B cell (primary cell): ENCODE results near the gene IL1A. TPM values are rescaled to one million over a fixed set of nuclear protein-coding genes. Genes with fewer than 3 reads are reported as not detected.

Experiments used
- ATAC-seq: fragments of 200-7000 bp; cut with Tn5 transposase; one replicate; pipeline ENCODE4 v1.10.0; 2021; ENCODE audit warnings: low read depth, mild to moderate bottlenecking, moderate number of reproducible peaks, moderate library complexity
- CTCF ChIA-PET: fragments of 350-600 bp; sonication (Branson Sonifier 250); formaldehyde crosslinking; loops from one replicate; lab custom pipeline; 2021; ENCODE audit warnings: antibody characterized with exemption, inconsistent platforms; lab: Charles Lee
- POLR2A ChIA-PET: fragments of 350-600 bp; sonication (Branson Sonifier 250); formaldehyde crosslinking; loops from one replicate; lab custom pipeline; 2021; ENCODE audit warnings: antibody characterized with exemption; lab: Charles Lee
- DNase-seq: peaks from one replicate; pipeline ENCODE4 v3.0.0; 2013
- H2AFZ ChIP-seq: 2 replicates; pipeline ENCODE4 v1.6.1; 2012; ENCODE audit warnings: mild to moderate bottlenecking, low read depth, low read length; ENCODE audit not compliant: insufficient read depth, poor library complexity, severe bottlenecking
- H3K27ac ChIP-seq, 2 donors: 1 replicate in 1 of 2; 2 replicates in 1 of 2; pipeline ENCODE4 v1.5.1; 2012 to 2013; ENCODE audit warnings: low read length in 2 of 2, mild to moderate bottlenecking in 2 of 2, moderate library complexity in 1 of 2
- H3K27me3 ChIP-seq, 4 experiments: fragments of 200-600 bp in 1 of 4; sonication (generic) in 1 of 4; replicated peaks in 1 of 4; 1 replicate in 2 of 4; 2 replicates in 2 of 4; pipeline versions ENCODE4 v1.6.1 to v1.7.0; 2013 to 2016; ENCODE audit warnings: low read length in 3 of 4, mild to moderate bottlenecking in 2 of 4, mixed read lengths in 1 of 4, moderate library complexity in 1 of 4; ENCODE audit not compliant: insufficient read depth in 4 of 4, control insufficient read depth in 3 of 4; ENCODE audit errors: control extremely low read depth in 1 of 4
- H3K36me3 ChIP-seq, 2 experiments: replicated peaks in 1 of 2; 1 replicate in 1 of 2; 2 replicates in 1 of 2; pipeline versions ENCODE4 v1.6.1 to v1.7.1; 2013; ENCODE audit warnings: low read length in 1 of 2; ENCODE audit not compliant: insufficient read depth in 2 of 2, control insufficient read depth in 1 of 2; ENCODE audit errors: control extremely low read depth in 1 of 2, extremely low read depth in 1 of 2
- H3K4me1 ChIP-seq, 2 donors: fragments of 200-600 bp in 1 of 2; sonication (generic) in 1 of 2; 1 replicate in 1 of 2; 2 replicates in 1 of 2; pipeline versions ENCODE4 v1.5.1 to v1.6.1; 2013 to 2017; ENCODE audit warnings: low read length in 2 of 2; ENCODE audit not compliant: control insufficient read depth in 2 of 2, insufficient read depth in 2 of 2
- H3K4me2 ChIP-seq: replicated peaks from 2 replicates; pipeline ENCODE3; 2012; ENCODE audit warnings: mild to moderate bottlenecking, low read depth, low read length; ENCODE audit not compliant: poor library complexity, severe bottlenecking
- H3K4me3 ChIP-seq, 5 experiments: fragments of 200-600 bp in 1 of 5; sonication (generic) in 1 of 5; 1 replicate in 3 of 5; 2 replicates in 2 of 5; pipeline versions ENCODE4 v1.5.1 to v1.7.0; 2011 to 2016; ENCODE audit warnings: low read length in 4 of 5, mild to moderate bottlenecking in 4 of 5, low read depth in 2 of 5, control low read depth in 1 of 5, moderate library complexity in 1 of 5; ENCODE audit not compliant: insufficient read depth in 1 of 5; ENCODE audit errors: control extremely low read depth in 1 of 5, extremely low read depth in 1 of 5
- H3K79me2 ChIP-seq: fragments of 200-600 bp; sonication (generic); one replicate; pipeline ENCODE4 v1.6.0; 2016; ENCODE audit warnings: low read length; ENCODE audit not compliant: control insufficient read depth, insufficient read depth
- H3K9ac ChIP-seq: fragments of 200-600 bp; sonication (generic); 2 replicates; pipeline ENCODE4 v1.6.1; 2017; ENCODE audit warnings: mild to moderate bottlenecking, low read length, moderate library complexity
- H3K9me3 ChIP-seq, 3 donors: one replicate each; pipeline versions ENCODE4 v1.6.1 to v1.7.1; 2013; ENCODE audit warnings: low read length in 2 of 3; ENCODE audit not compliant: control insufficient read depth in 2 of 3, insufficient read depth in 1 of 3; ENCODE audit errors: control extremely low read depth in 1 of 3
- H4K20me1 ChIP-seq: 2 replicates; pipeline ENCODE4 v1.6.0; 2012; ENCODE audit warnings: mild to moderate bottlenecking, low read length; ENCODE audit not compliant: insufficient read depth, control insufficient read depth, poor library complexity, severe bottlenecking
- H3K27ac Mint-ChIP-seq: one replicate; pipeline ENCODE4 v1.8.0; 2021; ENCODE audit warnings: mixed read lengths
- H3K27me3 Mint-ChIP-seq: one replicate; pipeline ENCODE4 v1.8.0; 2021; ENCODE audit warnings: mixed read lengths
- H3K4me1 Mint-ChIP-seq: one replicate; pipeline ENCODE4 v1.8.0; 2021; ENCODE audit warnings: mixed read lengths
- H3K4me3 Mint-ChIP-seq: one replicate; pipeline ENCODE4 v1.8.0; 2021; ENCODE audit warnings: mixed read lengths
- H3K9me3 Mint-ChIP-seq: one replicate; pipeline ENCODE4 v1.8.0; 2022; ENCODE audit warnings: mixed read lengths; ENCODE audit not compliant: insufficient read depth
- CTCF ChIP-seq: fragments of 200-600 bp; IDR thresholded peaks from one replicate; pipeline ENCODE4 v1.8.0; 2022; ENCODE audit warnings: antibody characterized with exemption, mild to moderate bottlenecking
- EZH2 ChIP-seq: IDR thresholded peaks from 2 replicates; pipeline ENCODE4 v1.6.1; 2012; ENCODE audit warnings: borderline replicate concordance, low read depth, mild to moderate bottlenecking, moderate library complexity, low read length; ENCODE audit not compliant: insufficient read depth, poor library complexity, severe bottlenecking
- WGBS: methylation state at CpG from one replicate; pipeline ENCODE4 v1.1.5; 2013; ENCODE audit warnings: missing lambda C conversion rate; ENCODE audit not compliant: insufficient coverage; 5-methylcytosine and 5-hydroxymethylcytosine counted together
- intact Hi-C: fragments of 100-400 bp; cut with micrococcal nuclease; formaldehyde crosslinking; loops from one replicate; pipeline ENCODE4 v1.10.0; 2022
- polyA plus RNA-seq: library from polyadenylated mRNA; depleted of rRNA; stranded (reverse); fragments of >200 nt; gene quantifications from 2 replicates; pipeline ENCODE4 v1.2.3, GENCODE V29; 2012
- total RNA-seq, 2 donors: library from RNA; stranded (reverse); fragments of 120-200 nt in 1 of 2; gene quantifications; 1 replicate in 1 of 2; 2 replicates in 1 of 2; pipeline versions ENCODE4 v1.2.3 to v1.2.4, GENCODE V29; 2013 to 2022

Gene IL1A
- total and polyA plus RNA-seq, 2 donors (not counting 1 experiment from before 2014, with no cell fraction given): 0.15 TPM; not detected in 1

- Mint-ChIP-seq H3K9me3 (no peaks in the 10 kb centered on the region), H3K27me3 (no peaks in the 10 kb centered on the region), H3K4me1 (peaks cover 19% of the 10 kb centered on the region), H3K27ac (no peak overlapping the region), H3K4me3 (no peak overlapping the region)
- Histone ChIP-seq H3K4me2 (no peak overlapping the region), H3K4me1 (peaks cover 5 to 10% of the 10 kb centered on the region in 2 donors), H3K4me3 (no peak overlapping the region), H3K36me3 (no peaks in the 10 kb centered on the region), H2AFZ (no peak overlapping the region), H3K27ac (no peak overlapping the region), H3K9me3 (no peaks in the 10 kb centered on the region), H3K27me3 (no peaks in the 10 kb centered on the region), H3K79me2 (no peaks in the 10 kb centered on the region), H4K20me1 (no peaks in the 10 kb centered on the region), H3K9ac (no peak overlapping the region)
- intact Hi-C loops: no loop called here
- 100% methylated on average over 1 of the region's 4 CpGs for WGBS
- DNase-seq (no peak), ATAC-seq (no peak)
- POLR2A ChIA-PET: no interaction called here
- no peak for TF ChIP-seq CTCF
- no peak for TF ChIP-seq EZH2
- CTCF ChIA-PET: no interaction called here
Observed at GRCh38 chr2:112787729-112788393, 3.6 kb upstream of the IL1A start.

GRCh38 chr2:112787294-112787693, 3.0 kb upstream of the IL1A start:
- H3K9ac ChIP-seq: no peak overlapping the region
- CTCF ChIA-PET: no interaction called here
- no peak overlapping the region for H3K4me3 Mint-ChIP-seq

More at GRCh38 chr2:112787294-112787693, 3.0 kb upstream of the IL1A start:
- H3K4me2 ChIP-seq: no peak overlapping the region
- H3K27me3 ChIP-seq: no peaks in the 10 kb centered on the region
- POLR2A ChIA-PET: no interaction called here
- H3K36me3 ChIP-seq: no peaks in the 10 kb centered on the region
- H4K20me1 ChIP-seq: no peaks in the 10 kb centered on the region
- H3K27ac ChIP-seq: no peak overlapping the region
- H3K9me3 Mint-ChIP-seq: no peaks in the 10 kb centered on the region
- H3K9me3 ChIP-seq: no peaks in the 10 kb centered on the region
- 100% methylated on average over 1 of the region's 3 CpGs for WGBS
- DNase-seq: no peak
- H3K79me2 ChIP-seq: no peaks in the 10 kb centered on the region
- peaks cover 24% of the 10 kb centered on the region for H3K4me1 Mint-ChIP-seq
- intact Hi-C loops: no loop called here
- H2AFZ ChIP-seq: no peak overlapping the region
- TF ChIP-seq EZH2 (no peak), CTCF (no peak)
- H3K27me3 Mint-ChIP-seq: no peaks in the 10 kb centered on the region
- no peak overlapping the region for H3K27ac Mint-ChIP-seq
- H3K4me1 ChIP-seq: peaks cover 10 to 15% of the 10 kb centered on the region in 2 donors
- ATAC-seq: no peak
- H3K4me3 ChIP-seq: no peak overlapping the region
